Heart left ventricle (tissue), 13 donors: ENCODE results near the gene DDX59.

Experiments used
- CTCF ChIP-seq, 12 donors: fragments of 200-600 bp; sonication (generic) in 4 of 12; IDR thresholded peaks; one replicate each; pipeline versions ENCODE4 v1.5.0 to v1.8.0; 2018 to 2022; ENCODE audit warnings: antibody characterized with exemption in 12 of 12, mild to moderate bottlenecking in 5 of 12
- POLR2A ChIP-seq, 2 donors: fragments of 450-650 bp; IDR thresholded peaks; one replicate each; pipeline ENCODE4 v1.6.1; 2017; ENCODE audit warnings: antibody characterized with exemption in 2 of 2, mild to moderate bottlenecking in 2 of 2, moderate library complexity in 2 of 2
- donor health status: ischemic (EF 13 %, LVEDD 7.1; RV severe dilation, severe dysfunction).
- donor health status: DM: no; HTN: yes; CAD: no.
- donor health status: DM: no; HTN: no; CAD: no.
- donor health status: ischemic (EF 25% LVEDD 6.9; RV normal size, moderate dysfunction).
- donor health status: ischemic (EF 25% LVEDD 5.7; RV mildly dilated, moderate dysfunction).
- donor health status: ischemic (EF 35%, LVEDD 5.7; RV mildly dilated, moderate dysfunction).
- donor health status: nonischemic (EF 11% LVEDD 7.7; RV severe dilation, severe dysfunction).
- donor health status: DM: yes; HTN: yes; CAD: no.
- donor health status: PGD.
- donor health status: ischemic (EF 29% LVEDD 5.4; RV normal size, mild dysfunction).
- donor health status: nonischemic (EF 23%, LVEDD 6.1; RV moderate dilation, normal function).

- TF ChIP-seq POLR2A (IDR thresholded peaks at IDR 0.05) (no peak), CTCF (IDR thresholded peaks at IDR 0.05) (no peak)
These were observed 4.5 kb upstream of the DDX59 start for GRCh38 chr1:200673952-200674823.
